Testis (tissue), 3 donors: Measurements from ENCODE around the gene CELF5. TPM values are rescaled to one million over a fixed set of nuclear protein-coding genes. Genes with fewer than 3 reads are reported as not detected.
"Not testable (repeated sequence)": the region's sequence is repeated elsewhere in the genome, so short reads cannot be mapped to it uniquely, and the experiment has no call there.

Source experiments
- DNase-seq: peaks from one replicate; pipeline ENCODE4 v3.0.0-alpha.2; 2019
- H3K27ac ChIP-seq, 2 donors: fragments of 200-600 bp; sonication (generic); one replicate each; pipeline ENCODE4 v1.5.1; 2019
- H3K27me3 ChIP-seq: fragments of 200-600 bp; sonication (generic); one replicate; pipeline ENCODE4 v1.5.1; 2019
- H3K36me3 ChIP-seq: fragments of 200-600 bp; sonication (generic); one replicate; pipeline ENCODE4 v1.5.1; 2017; ENCODE audit warnings: low read depth; ENCODE audit errors: missing control alignments
- H3K4me1 ChIP-seq: fragments of 200-600 bp; sonication (generic); one replicate; pipeline ENCODE4 v1.5.1; 2019
- H3K4me3 ChIP-seq, 2 donors: fragments of 200-600 bp; sonication (generic); one replicate each; pipeline ENCODE4 v1.5.1; 2017 to 2019
- H3K9me3 ChIP-seq: fragments of 200-600 bp; sonication (generic); one replicate; pipeline ENCODE4 v1.5.1; 2017
- CTCF ChIP-seq, 3 experiments: fragments of 450-650 bp in 2 of 3; fragments of 200-600 bp in 1 of 3; sonication (generic) in 1 of 3; IDR thresholded peaks; one replicate each; pipeline ENCODE4 v1.5.1; 2016 to 2019; ENCODE audit warnings: antibody characterized with exemption in 3 of 3, mild to moderate bottlenecking in 2 of 3, moderate library complexity in 1 of 3
- POLR2A ChIP-seq: fragments of 450-650 bp; IDR thresholded peaks from one replicate; pipeline ENCODE4 v1.6.1; 2017; ENCODE audit warnings: antibody characterized with exemption, mild to moderate bottlenecking, moderate library complexity
- WGBS, 2 donors: methylation state at CpG; one replicate each; pipeline ENCODE4 v1.1.5; 2018; 5-methylcytosine and 5-hydroxymethylcytosine counted together
- intact Hi-C: fragments of 100-400 bp; cut with DNase I; formaldehyde crosslinking; loops from one replicate; pipeline ENCODE4 v1.15.1; 2023; ENCODE audit warnings: low total_unique reads
- polyA plus RNA-seq: library from polyadenylated mRNA; stranded (reverse); fragments of 350-450 nt; fragmentation: Illumina TruSeq; extraction: RNeasy Lipid Tissue Mini Kit (QIAGEN cat#74804); gene quantifications from one replicate; pipeline ENCODE4 v1.2.3, GENCODE V29; 2014; ENCODE audit warnings: low read depth, low replicate concordance; ENCODE audit not compliant: insufficient read depth
- total RNA-seq, 2 donors: library from RNA; depleted of rRNA; stranded (reverse); fragments of >200 nt; gene quantifications; one replicate each; pipeline ENCODE4 v1.2.3, GENCODE V29; 2016

The CELF5 gene
- total and polyA plus RNA-seq, 3 donors from 2014 or later = 3.1 to 8.7 (median 6.6) TPM

- peak; percentile 95 for DNase-seq
- Histone ChIP-seq H3K9me3 (no peaks in the 10 kb centered on the region), H3K4me1 (peaks cover 38% of the 10 kb centered on the region), H3K36me3 (no peaks in the 10 kb centered on the region), H3K4me3 (no peak overlapping the region), H3K27ac (peak overlapping the region; percentile 77 to 86), H3K27me3 (no peaks in the 10 kb centered on the region)
- TF ChIP-seq POLR2A (no peak), CTCF (IDR thresholded peaks at IDR 0.05) (no peak)
- intact Hi-C loops = loop anchor here (10.0 kb wide), 1 partner anchor 98 kb away; no protein-coding TSS in a partner anchor
- WGBS, 2 donors = 30 to 31% methylated on average over 19 to 22 of the region's 22 CpGs
These were observed 112.4 kb downstream of the CELF5 start for GRCh38 chr19:3336680-3337523.

GRCh38 chr19:3338541-3339181, 114.2 kb downstream of the CELF5 start:
- WGBS, 2 donors = 75 to 81% methylated on average over 11 to 12 of the region's 12 CpGs
- no peak for TF ChIP-seq CTCF (IDR thresholded peaks at IDR 0.05)
- TF ChIP-seq POLR2A = no peak
- intact Hi-C loops = loop anchor here (10.0 kb wide), 1 partner anchor 96 kb away; no protein-coding TSS in a partner anchor
- H3K4me1 ChIP-seq = peaks cover 45% of the 10 kb centered on the region
- H3K9me3 ChIP-seq = no peaks in the 10 kb centered on the region
- H3K36me3 ChIP-seq = no peaks in the 10 kb centered on the region
- H3K4me3 ChIP-seq = no peak overlapping the region
- H3K27ac ChIP-seq = peak overlapping the region; percentile 31 to 36
- no peaks in the 10 kb centered on the region for H3K27me3 ChIP-seq
- DNase-seq = no peak

GRCh38 chr19:3340340-3340739, 115.9 kb downstream of the CELF5 start:
- TF ChIP-seq CTCF (IDR thresholded peaks at IDR 0.05) = no peak
- TF ChIP-seq POLR2A = no peak
- intact Hi-C loops = no loop called here
- H3K4me1 ChIP-seq = peaks cover 46% of the 10 kb centered on the region
- H3K36me3 ChIP-seq = no peaks in the 10 kb centered on the region
- 80 to 92% methylated on average over 10 to 11 of the region's 11 CpGs for WGBS, 2 donors
- no peak overlapping the region for H3K27ac ChIP-seq
- H3K9me3 ChIP-seq = no peaks in the 10 kb centered on the region
- H3K27me3 ChIP-seq = no peaks in the 10 kb centered on the region
- DNase-seq = no peak
- H3K4me3 ChIP-seq = no peak overlapping the region

GRCh38 chr19:3342246-3342645, 117.8 kb downstream of the CELF5 start:
- WGBS, 2 donors = 85 to 86% methylated on average over 9 of the region's 9 CpGs
- H3K27ac ChIP-seq = no peak overlapping the region
- no peak for TF ChIP-seq CTCF (IDR thresholded peaks at IDR 0.05)
- TF ChIP-seq POLR2A = no peak
- H3K36me3 ChIP-seq = no peaks in the 10 kb centered on the region
- DNase-seq = no peak
- H3K27me3 ChIP-seq = no peaks in the 10 kb centered on the region
- intact Hi-C loops = no loop called here
- no peaks in the 10 kb centered on the region for H3K9me3 ChIP-seq
- peaks cover 39% of the 10 kb centered on the region for H3K4me1 ChIP-seq
- no peak overlapping the region for H3K4me3 ChIP-seq

GRCh38 chr19:3342962-3343361, 118.5 kb downstream of the CELF5 start:
- 62 to 77% methylated on average over 8 to 9 of the region's 9 CpGs for WGBS, 2 donors
- H3K36me3 ChIP-seq, H3K9me3 ChIP-seq, H3K4me3 ChIP-seq, DNase-seq, H3K27me3 ChIP-seq, intact Hi-C loops: not testable (repeated sequence)
- peaks cover 33% of the 10 kb centered on the region for H3K4me1 ChIP-seq
- H3K27ac ChIP-seq = peak overlapping the region in 1 of 2 donors; percentile 28
